Kidney (tissue), 14 donors: ENCODE results near the gene IMMP2L. TPM values are rescaled to one million over a fixed set of nuclear protein-coding genes. Genes with fewer than 3 reads are reported as not detected.

ENCODE experiments used
- DNase-seq, 5 donors: peaks; one replicate each; pipeline ENCODE4 v3.0.0-alpha.2; 2013 to 2020
- FAIRE-seq: peaks from 2 replicates; lab custom pipeline; 2012; peaks lifted over from hg19 to GRCh38; lab: Jason Lieb, UNC
- H3K27ac ChIP-seq, 2 donors: one replicate each; pipeline ENCODE4 v1.7.0; 2013; ENCODE audit warnings: low read depth in 2 of 2, low read length in 2 of 2, inconsistent platforms in 1 of 2
- H3K27me3 ChIP-seq: one replicate; pipeline ENCODE4 v1.7.1; 2013; ENCODE audit warnings: low read length, inconsistent platforms; ENCODE audit not compliant: control insufficient read depth, insufficient read depth
- H3K36me3 ChIP-seq, 3 donors: one replicate each; pipeline versions ENCODE4 v1.7.0 to v1.7.1; 2013; ENCODE audit warnings: low read length in 3 of 3, control low read depth in 1 of 3, inconsistent platforms in 1 of 3; ENCODE audit not compliant: insufficient read depth in 3 of 3, control insufficient read depth in 2 of 3
- H3K4me1 ChIP-seq, 3 donors: one replicate each; pipeline versions ENCODE4 v1.7.0 to v1.7.1; 2013; ENCODE audit warnings: low read length in 3 of 3, inconsistent platforms in 1 of 3, low read depth in 1 of 3; ENCODE audit not compliant: control insufficient read depth in 2 of 3, insufficient read depth in 2 of 3
- H3K4me3 ChIP-seq, 3 donors: one replicate each; pipeline versions ENCODE4 v1.7.0 to v1.8.1; 2013; ENCODE audit warnings: low read length in 3 of 3, control low read depth in 1 of 3, inconsistent platforms in 1 of 3
- H3K9ac ChIP-seq, 3 donors: one replicate each; pipeline versions ENCODE4 v1.7.0 to v1.7.1; 2013; ENCODE audit warnings: low read length in 3 of 3, control low read depth in 1 of 3, inconsistent platforms in 1 of 3
- H3K9me3 ChIP-seq, 3 donors: one replicate each; pipeline versions ENCODE4 v1.7.0 to v1.7.1; 2013; ENCODE audit warnings: low read length in 3 of 3, control low read depth in 1 of 3, inconsistent platforms in 1 of 3; ENCODE audit not compliant: control insufficient read depth in 2 of 3, insufficient read depth in 1 of 3
- CTCF ChIP-seq: IDR thresholded peaks from 3 replicates; pipeline ENCODE4 v1.5.1; 2012; ENCODE audit warnings: mild to moderate bottlenecking, moderate library complexity, borderline replicate concordance; ENCODE audit not compliant: insufficient read depth; ENCODE audit errors: extremely low read depth
- intact Hi-C: fragments of 100-400 bp; cut with DNase I; formaldehyde crosslinking; loops from one replicate; pipeline ENCODE4 v1.11.1; 2022
- polyA plus RNA-seq: library from polyadenylated mRNA; stranded (reverse); fragments of 350-450 nt; fragmentation: Illumina TruSeq; extraction: RNeasy Lipid Tissue Mini Kit (QIAGEN cat#74804); gene quantifications from one replicate; pipeline ENCODE4 v1.2.3, GENCODE V29; 2014; ENCODE audit warnings: low read depth, low replicate concordance; ENCODE audit not compliant: insufficient read depth
- total RNA-seq: library from RNA; stranded (reverse); fragmentation: NEBNext Ultra II Directional; extraction: Animal tissue kit (Norgen Biotek cat#: 25700); gene quantifications from one replicate; pipeline ENCODE4 v1.2.1, GENCODE V29; 2021
- donor health status: control.
- donor health status: control.
- donor health status: control.
- donor health status: control.
- donor health status: control.
- donor health status: DM: yes; HTN: yes; CAD: no.
- donor health status: Normal renal cell carcinoma (clear cell type).

Gene IMMP2L
- total and polyA plus RNA-seq, 2 donors from 2014 or later: 46.4 to 52.1 TPM

- no peak overlapping the region for H3K9ac ChIP-seq
- TF ChIP-seq CTCF: no peak
- no peaks in the 10 kb centered on the region for H3K4me1 ChIP-seq
- DNase-seq: no peak
- H3K36me3 ChIP-seq: no peaks in the 10 kb centered on the region
- H3K27me3 ChIP-seq: no peaks in the 10 kb centered on the region
- no peaks in the 10 kb centered on the region for H3K9me3 ChIP-seq
- H3K4me3 ChIP-seq: no peak overlapping the region
- intact Hi-C loops: no loop called here
- H3K27ac ChIP-seq: no peak overlapping the region
- FAIRE-seq: no peak
These were observed 556.3 kb downstream of the IMMP2L start for GRCh38 chr7:111006040-111006439.

- no peak for FAIRE-seq
These were observed 556.8 kb downstream of the IMMP2L start for GRCh38 chr7:111005445-111005844.

GRCh38 chr7:111004310-111004901, 557.9 kb downstream of the IMMP2L start:
- Histone ChIP-seq H3K9me3 (no peaks in the 10 kb centered on the region), H3K27ac (no peak overlapping the region), H3K27me3 (no peaks in the 10 kb centered on the region), H3K9ac (no peak overlapping the region), H3K36me3 (no peaks in the 10 kb centered on the region), H3K4me1 (no peaks in the 10 kb centered on the region), H3K4me3 (no peak overlapping the region)
- FAIRE-seq: no peak
- intact Hi-C loops: no loop called here
- no peak for DNase-seq
- no peak for TF ChIP-seq CTCF

More at GRCh38 chr7:111005445-111005844, 556.8 kb downstream of the IMMP2L start:
- H3K4me3 ChIP-seq: no peak overlapping the region
- no peak overlapping the region for H3K9ac ChIP-seq
- no peak for TF ChIP-seq CTCF
- no peak overlapping the region for H3K27ac ChIP-seq
- no peaks in the 10 kb centered on the region for H3K27me3 ChIP-seq
- no peaks in the 10 kb centered on the region for H3K4me1 ChIP-seq
- H3K9me3 ChIP-seq: no peaks in the 10 kb centered on the region
- intact Hi-C loops: no loop called here
- DNase-seq: no peak
- no peaks in the 10 kb centered on the region for H3K36me3 ChIP-seq

GRCh38 chr7:111003883-111004282, 558.4 kb downstream of the IMMP2L start:
- Histone ChIP-seq H3K9me3 (no peaks in the 10 kb centered on the region), H3K9ac (no peak overlapping the region), H3K27me3 (no peaks in the 10 kb centered on the region), H3K36me3 (no peaks in the 10 kb centered on the region), H3K4me1 (no peaks in the 10 kb centered on the region), H3K4me3 (no peak overlapping the region), H3K27ac (no peak overlapping the region)
- DNase-seq: no peak
- no peak for FAIRE-seq
- no peak for TF ChIP-seq CTCF
- intact Hi-C loops: no loop called here
